Smooth muscle cell (in vitro differentiated cells): ENCODE data around the gene ZNF215. TPM values are rescaled to one million over a fixed set of nuclear protein-coding genes. Genes with fewer than 3 reads are reported as not detected.
"Not testable (repeated sequence)": the region's sequence is repeated elsewhere in the genome, so short reads cannot be mapped to it uniquely, and the experiment has no call there.

ENCODE experiments used
- DNase-seq: peaks from one replicate; lab custom pipeline; 2025; ENCODE audit not compliant: unreplicated experiment; lab: John Stamatoyannopoulos, UW
- H2AFZ ChIP-seq: fragments of 200-600 bp; sonication (generic); 2 replicates; pipeline ENCODE4 v1.6.0; 2016; ENCODE audit warnings: antibody characterized with exemption, low read depth, mild to moderate bottlenecking
- H3F3A ChIP-seq: fragments of 200-600 bp; sonication (generic); 2 replicates; pipeline ENCODE4 v1.6.0; 2017; ENCODE audit warnings: antibody characterized with exemption, low read depth
- H3K27ac ChIP-seq: fragments of 200-600 bp; sonication (generic); 2 replicates; pipeline ENCODE4 v1.5.1; 2016; ENCODE audit warnings: low read depth, mild to moderate bottlenecking
- H3K27me3 ChIP-seq: fragments of 200-600 bp; sonication (generic); 2 replicates; pipeline ENCODE4 v1.6.1; 2016; ENCODE audit warnings: low read depth, mild to moderate bottlenecking
- H3K36me3 ChIP-seq: fragments of 200-600 bp; sonication (generic); 2 replicates; pipeline ENCODE4 v1.5.1; 2016; ENCODE audit warnings: low read depth
- H3K4me1 ChIP-seq: fragments of 200-600 bp; sonication (generic); 2 replicates; pipeline ENCODE4 v1.5.1; 2016; ENCODE audit warnings: low read depth
- H3K4me2 ChIP-seq: fragments of 200-600 bp; sonication (generic); 2 replicates; pipeline ENCODE4 v1.6.0; 2016; ENCODE audit warnings: mild to moderate bottlenecking
- H3K4me3 ChIP-seq: fragments of 200-600 bp; sonication (generic); 2 replicates; pipeline ENCODE4 v1.5.1; 2016; ENCODE audit warnings: mild to moderate bottlenecking
- H3K79me2 ChIP-seq: fragments of 200-600 bp; sonication (generic); 2 replicates; pipeline ENCODE4 v1.6.0; 2016; ENCODE audit warnings: low read depth, mild to moderate bottlenecking
- H3K9ac ChIP-seq: fragments of 200-600 bp; sonication (generic); 2 replicates; pipeline ENCODE4 v1.6.0; 2016; ENCODE audit warnings: low read depth
- H3K9me3 ChIP-seq: fragments of 200-600 bp; sonication (generic); replicated peaks from 2 replicates; pipeline ENCODE4 v1.5.1; 2016; ENCODE audit warnings: low read depth
- H4K20me1 ChIP-seq: fragments of 200-600 bp; sonication (generic); 2 replicates; pipeline ENCODE4 v1.6.0; 2016; ENCODE audit warnings: low read depth
- WGBS: methylation state at CpG from one replicate; pipeline ENCODE4 v1.1.7; 2016; ENCODE audit warnings: low lambda C conversion rate; 5-methylcytosine and 5-hydroxymethylcytosine counted together
- polyA plus RNA-seq: library from polyadenylated mRNA; unstranded; fragments of >200 nt; fragmentation: Nextera tagmentation; extraction: Ambion mirVana; gene quantifications from 2 replicates; pipeline ENCODE4 v1.2.1, GENCODE V29; 2016
- total RNA-seq: library from RNA; depleted of rRNA; stranded (reverse); fragments of >200 nt; gene quantifications from 2 replicates; pipeline ENCODE4 v1.2.3, GENCODE V29; 2014
- TF ChIP-seq, protein P1 (sequence below): fragments of 200-600 bp; sonication (generic); IDR thresholded peaks from 2 replicates; pipeline ENCODE4 v1.5.1; 2017; ENCODE audit warnings: borderline replicate concordance, mild to moderate bottlenecking, antibody characterized with exemption; ENCODE audit not compliant: insufficient read depth, poor library complexity, severe bottlenecking

Gene ZNF215
- total and polyA plus RNA-seq, 2 experiments from 2014 or later, result 2.8 to 9.1 TPM

DNA sequence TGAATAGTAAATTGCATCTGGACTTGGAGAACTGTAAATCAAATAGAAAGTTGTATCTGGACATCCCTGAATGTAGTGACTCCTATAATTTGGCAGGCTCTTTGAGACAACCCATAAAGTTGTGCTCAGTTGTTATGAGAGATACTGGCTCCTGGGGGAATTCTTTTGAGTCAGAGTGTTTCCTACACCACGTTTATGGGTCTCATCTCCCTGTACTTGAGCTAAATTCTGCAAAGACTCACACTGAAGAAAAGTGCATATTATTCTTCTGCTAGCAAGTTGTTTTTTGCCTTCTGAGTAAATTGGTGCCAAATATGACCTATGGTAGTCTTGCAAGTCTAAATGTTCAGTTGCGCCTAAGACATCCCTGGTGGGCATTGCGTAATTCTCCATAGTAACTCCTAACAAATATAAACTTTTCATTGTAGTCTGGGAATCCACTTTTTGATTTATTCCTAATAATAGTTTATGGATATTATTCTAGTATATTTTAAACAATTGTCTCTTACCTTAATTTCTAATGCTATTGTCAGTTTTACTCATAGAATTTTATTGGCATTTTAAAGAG lies 5.0 kb downstream of the ZNF215 start:
- Histone ChIP-seq H3F3A (peaks cover 8% of the 10 kb centered on the region), H3K4me3 (no peak overlapping the region), H3K27ac (no peak overlapping the region), H3K9me3 (no peaks in the 10 kb centered on the region), H3K9ac (no peak overlapping the region), H3K79me2 (no peaks in the 10 kb centered on the region), H2AFZ (no peak overlapping the region), H3K4me1 (peaks cover 6% of the 10 kb centered on the region), H3K4me2 (no peak overlapping the region), H4K20me1 (no peaks in the 10 kb centered on the region), H3K36me3 (no peaks in the 10 kb centered on the region), H3K27me3 (no peaks in the 10 kb centered on the region)
- TF ChIP-seq, protein P1, sequence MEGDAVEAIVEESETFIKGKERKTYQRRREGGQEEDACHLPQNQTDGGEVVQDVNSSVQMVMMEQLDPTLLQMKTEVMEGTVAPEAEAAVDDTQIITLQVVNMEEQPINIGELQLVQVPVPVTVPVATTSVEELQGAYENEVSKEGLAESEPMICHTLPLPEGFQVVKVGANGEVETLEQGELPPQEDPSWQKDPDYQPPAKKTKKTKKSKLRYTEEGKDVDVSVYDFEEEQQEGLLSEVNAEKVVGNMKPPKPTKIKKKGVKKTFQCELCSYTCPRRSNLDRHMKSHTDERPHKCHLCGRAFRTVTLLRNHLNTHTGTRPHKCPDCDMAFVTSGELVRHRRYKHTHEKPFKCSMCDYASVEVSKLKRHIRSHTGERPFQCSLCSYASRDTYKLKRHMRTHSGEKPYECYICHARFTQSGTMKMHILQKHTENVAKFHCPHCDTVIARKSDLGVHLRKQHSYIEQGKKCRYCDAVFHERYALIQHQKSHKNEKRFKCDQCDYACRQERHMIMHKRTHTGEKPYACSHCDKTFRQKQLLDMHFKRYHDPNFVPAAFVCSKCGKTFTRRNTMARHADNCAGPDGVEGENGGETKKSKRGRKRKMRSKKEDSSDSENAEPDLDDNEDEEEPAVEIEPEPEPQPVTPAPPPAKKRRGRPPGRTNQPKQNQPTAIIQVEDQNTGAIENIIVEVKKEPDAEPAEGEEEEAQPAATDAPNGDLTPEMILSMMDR, result no peak
- 88% methylated on average over 3 of the region's 3 CpGs for WGBS
- no peak for DNase-seq

DNA sequence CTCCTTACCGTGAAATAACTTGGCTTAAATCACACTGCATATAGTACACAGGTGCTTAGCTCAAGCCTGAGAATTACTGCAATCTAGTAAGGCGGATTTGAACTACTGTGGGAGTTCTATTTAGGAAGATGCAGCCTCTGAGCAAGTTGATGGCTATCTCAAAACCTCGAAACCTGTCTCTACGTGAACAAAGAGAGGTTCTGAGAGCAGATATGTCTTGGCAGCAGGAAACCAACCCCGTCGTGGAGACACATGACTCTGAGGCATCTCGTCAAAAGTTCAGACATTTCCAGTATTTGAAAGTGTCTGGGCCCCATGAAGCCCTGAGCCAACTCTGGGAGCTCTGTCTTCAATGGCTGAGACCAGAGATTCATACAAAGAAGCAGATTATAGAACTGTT lies 5.9 kb downstream of the ZNF215 start:
- no peak overlapping the region for H3K27ac ChIP-seq
- no peak overlapping the region for H3K4me3 ChIP-seq
- H3K36me3 ChIP-seq, result no peaks in the 10 kb centered on the region
- no peak overlapping the region for H3K4me2 ChIP-seq
- no peak for DNase-seq
- H3K79me2 ChIP-seq, result no peaks in the 10 kb centered on the region
- H3F3A ChIP-seq, result peaks cover under 1% of the 10 kb centered on the region
- H3K4me1 ChIP-seq, result peaks cover 6% of the 10 kb centered on the region
- H4K20me1 ChIP-seq, result no peaks in the 10 kb centered on the region
- no peaks in the 10 kb centered on the region for H3K9me3 ChIP-seq
- 76% methylated on average over 7 of the region's 7 CpGs for WGBS
- no peak overlapping the region for H3K9ac ChIP-seq
- TF ChIP-seq, protein P1, result no peak
- no peak overlapping the region for H2AFZ ChIP-seq
- H3K27me3 ChIP-seq, result no peaks in the 10 kb centered on the region

DNA sequence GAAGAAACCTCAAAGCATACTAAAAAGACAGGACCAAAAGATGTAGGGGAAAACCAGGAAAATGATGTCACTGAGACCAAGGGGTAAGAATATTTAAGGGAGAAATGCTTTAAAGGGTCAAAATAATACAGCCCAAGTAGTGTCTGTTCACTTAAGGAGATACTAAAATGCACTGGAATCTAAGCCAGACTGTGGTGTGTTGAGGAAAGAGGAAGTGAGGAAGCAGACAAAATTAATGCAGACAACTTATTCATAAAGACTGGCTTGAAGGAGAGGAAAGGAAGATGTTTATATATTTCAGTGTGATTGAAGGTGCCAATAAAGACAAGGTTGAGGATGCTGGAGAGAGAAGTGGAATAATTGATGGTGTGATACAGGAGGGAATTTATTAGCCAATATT lies 15.7 kb downstream of the ZNF215 start:
- Histone ChIP-seq H4K20me1 (no peaks in the 10 kb centered on the region), H3K27ac (no peak overlapping the region), H3K4me3 (no peak overlapping the region), H3K36me3 (no peaks in the 10 kb centered on the region), H2AFZ (no peak overlapping the region), H3K9me3 (no peaks in the 10 kb centered on the region), H3K27me3 (no peaks in the 10 kb centered on the region), H3K4me1 (no peaks in the 10 kb centered on the region), H3K4me2 (no peak overlapping the region), H3K9ac (no peak overlapping the region), H3F3A (no peaks in the 10 kb centered on the region), H3K79me2 (no peaks in the 10 kb centered on the region)
- TF ChIP-seq, protein P1, result no peak
- no peak for DNase-seq

DNA sequence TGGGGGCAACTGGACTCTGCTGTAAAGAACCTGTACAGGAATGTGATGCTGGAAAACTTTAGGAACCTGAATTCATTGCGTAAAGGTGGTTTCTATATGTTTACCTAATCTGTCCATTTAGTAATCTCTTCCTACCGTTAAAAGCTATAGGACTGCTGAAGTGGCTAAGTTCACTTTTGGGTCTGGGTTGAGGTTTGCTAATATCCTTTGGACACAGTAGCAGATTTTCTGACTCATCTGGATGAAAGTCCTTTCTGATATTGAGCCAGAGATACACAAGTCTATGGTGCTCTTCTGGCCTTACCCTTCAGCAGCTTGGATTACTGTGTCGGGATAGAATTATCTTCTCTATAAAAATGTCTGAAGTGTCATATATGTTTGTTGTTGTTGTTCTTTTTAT lies 16.9 kb downstream of the ZNF215 start:
- Histone ChIP-seq H2AFZ (no peak overlapping the region), H4K20me1 (no peaks in the 10 kb centered on the region), H3K27ac (no peak overlapping the region), H3K4me3 (no peak overlapping the region), H3F3A (no peaks in the 10 kb centered on the region), H3K4me2 (no peak overlapping the region), H3K27me3 (no peaks in the 10 kb centered on the region), H3K4me1 (no peaks in the 10 kb centered on the region), H3K79me2 (no peaks in the 10 kb centered on the region), H3K9ac (no peak overlapping the region), H3K9me3 (no peaks in the 10 kb centered on the region), H3K36me3 (no peaks in the 10 kb centered on the region)
- no peak for DNase-seq
- 77% methylated on average over 3 of the region's 3 CpGs for WGBS
- TF ChIP-seq, protein P1, result no peak

DNA sequence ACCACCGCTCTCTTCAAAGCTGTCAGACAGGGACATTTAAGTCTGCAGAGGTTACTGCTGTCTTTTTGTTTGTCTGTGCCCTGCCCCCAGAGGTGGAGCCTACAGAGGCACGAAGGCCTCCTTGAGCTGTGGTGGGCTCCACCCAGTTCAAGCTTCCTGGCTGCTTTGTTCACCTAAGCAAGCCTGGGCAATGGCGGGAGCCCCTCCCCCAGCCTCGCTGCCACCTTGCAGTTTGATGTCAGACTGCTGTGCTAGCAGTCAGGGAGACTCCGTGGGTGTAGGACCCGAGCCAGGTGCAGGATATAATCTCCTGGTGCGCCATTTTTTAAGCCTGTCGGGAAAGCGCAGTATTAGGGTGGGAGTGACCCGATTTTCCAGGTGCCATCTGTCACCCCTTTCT lies 28.0 kb downstream of the ZNF215 start:
- not testable (repeated sequence) for H3K79me2 ChIP-seq, H3F3A ChIP-seq, H4K20me1 ChIP-seq, H3K4me3 ChIP-seq, H3K27ac ChIP-seq, H3K4me2 ChIP-seq, H2AFZ ChIP-seq, DNase-seq, H3K9me3 ChIP-seq, H3K36me3 ChIP-seq, H3K27me3 ChIP-seq, H3K4me1 ChIP-seq, H3K9ac ChIP-seq
- 95% methylated on average over 10 of the region's 10 CpGs for WGBS
